Ramos (cell line): ENCODE data around the gene ATG4B.
"Not testable (repeated sequence)": the region's sequence is repeated elsewhere in the genome, so short reads cannot be mapped to it uniquely, and the experiment has no call there.

Experiments used
- in situ Hi-C: fragments of 300-500 bp; cut with MboI; formaldehyde crosslinking; loops from one replicate; pipeline ENCODE4 v1.14.3; 2022; ENCODE audit warnings: low sequenced_read_pairs; ENCODE audit not compliant: unreplicated experiment

The ATG4B gene

GRCh38 chr2:241660593-241661213 is 23.2 kb downstream of the ATG4B start:
- in situ Hi-C loops, result no loop called here

GRCh38 chr2:241662731-241663130 is 25.2 kb downstream of the ATG4B start:
- in situ Hi-C loops, result not testable (repeated sequence)

- in situ Hi-C loops, result no loop called here
Observed at GRCh38 chr2:241665731-241666440, 28.4 kb downstream of the ATG4B start.

GRCh38 chr2:241666627-241667400 is 29.3 kb downstream of the ATG4B start:
- in situ Hi-C loops, result no loop called here

- in situ Hi-C loops, result no loop called here
Observed at GRCh38 chr2:241668354-241668753, 30.9 kb downstream of the ATG4B start.

- in situ Hi-C loops, result no loop called here
Observed at GRCh38 chr2:241668839-241669238, 31.3 kb downstream of the ATG4B start.

GRCh38 chr2:241670333-241671110 is 33.0 kb downstream of the ATG4B start:
- in situ Hi-C loops, result no loop called here

- in situ Hi-C loops, result no loop called here
Observed at GRCh38 chr2:241671457-241672240, 34.2 kb downstream of the ATG4B start.

GRCh38 chr2:241672243-241673188 is 35.0 kb downstream of the ATG4B start:
- in situ Hi-C loops, result no loop called here

- in situ Hi-C loops, result no loop called here
Observed at GRCh38 chr2:241673189-241673663, 35.7 kb downstream of the ATG4B start.

- in situ Hi-C loops, result no loop called here
Observed at GRCh38 chr2:241673797-241674725, 36.6 kb downstream of the ATG4B start.

GRCh38 chr2:241675885-241676284 is 38.4 kb downstream of the ATG4B start:
- in situ Hi-C loops, result no loop called here

- in situ Hi-C loops, result no loop called here
Observed at GRCh38 chr2:241676665-241677064, 39.2 kb downstream of the ATG4B start.

GRCh38 chr2:241677392-241677791 is 39.9 kb downstream of the ATG4B start:
- in situ Hi-C loops, result no loop called here

- in situ Hi-C loops, result no loop called here
Observed at GRCh38 chr2:241678307-241678706, 40.8 kb downstream of the ATG4B start.

- in situ Hi-C loops, result no loop called here
Observed at GRCh38 chr2:241678784-241679540, 41.5 kb downstream of the ATG4B start.

GRCh38 chr2:241680044-241680443 is 42.6 kb downstream of the ATG4B start:
- in situ Hi-C loops, result no loop called here
